ENCODE data around the gene ZNF496.
"Not testable (repeated sequence)": the region's sequence is repeated elsewhere in the genome, so short reads cannot be mapped to it uniquely, and the experiment has no call there.

ZNF496 gene

DNA sequence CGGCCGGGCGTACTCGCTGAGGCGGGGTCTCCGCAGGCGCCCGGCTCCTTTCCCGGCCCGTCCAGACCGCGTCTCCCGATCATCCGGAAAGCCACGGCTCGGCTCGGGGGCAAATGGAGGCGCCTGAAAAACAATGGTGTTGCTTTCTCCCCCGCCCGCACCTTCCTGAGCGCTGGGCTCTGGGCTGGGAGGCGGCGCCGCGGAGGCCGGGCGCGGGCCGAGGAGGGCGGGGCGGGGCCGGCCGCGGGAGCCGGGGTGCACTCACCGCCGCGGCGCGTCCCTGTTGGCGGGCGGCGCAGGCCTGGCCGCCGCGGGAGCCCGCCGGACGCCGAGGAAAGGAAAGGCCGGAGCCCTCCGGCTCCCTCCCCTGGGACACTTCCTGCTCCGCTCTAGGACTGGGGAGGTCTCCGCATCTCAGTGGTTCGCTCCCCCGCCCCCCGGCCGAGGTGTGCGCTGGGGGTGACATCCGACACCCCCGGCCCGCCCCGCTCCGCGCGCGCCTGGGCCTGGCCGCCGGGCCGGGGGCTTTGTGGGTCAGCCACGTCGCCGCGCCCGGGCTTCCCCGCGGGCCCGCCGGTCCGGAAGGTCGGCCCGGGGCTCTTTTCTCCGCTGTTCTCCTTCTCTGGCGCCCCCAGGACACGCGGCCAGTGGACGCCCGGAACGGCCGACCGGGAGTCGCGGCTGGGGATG is at the start of gene ZNF496:
Gene ZNF496 (minus strand): TSS at position 343 of the 690 bp plus-strand sequence. CDS start 2,289 bp downstream, outside the sequence.
- H3K9me3 Mint-ChIP-seq: no peaks in the 10 kb centered on the region
- H3K36me3 Mint-ChIP-seq: no peaks in the 10 kb centered on the region
- DNase-seq (ENCODE audit: low spot score in 2 of 2) (peak; percentile 28 to 59), ATAC-seq (ENCODE audit: low read depth) (peak; percentile 65)
- H3K27me3 Mint-ChIP-seq: no peaks in the 10 kb centered on the region
- H3K4me3 Mint-ChIP-seq: peak within 1 kb of the TSS; percentile 95
- no peak within 1 kb of the TSS for H3K27ac Mint-ChIP-seq
- H3K4me1 Mint-ChIP-seq: peaks cover 10% of the 10 kb centered on the region

DNA sequence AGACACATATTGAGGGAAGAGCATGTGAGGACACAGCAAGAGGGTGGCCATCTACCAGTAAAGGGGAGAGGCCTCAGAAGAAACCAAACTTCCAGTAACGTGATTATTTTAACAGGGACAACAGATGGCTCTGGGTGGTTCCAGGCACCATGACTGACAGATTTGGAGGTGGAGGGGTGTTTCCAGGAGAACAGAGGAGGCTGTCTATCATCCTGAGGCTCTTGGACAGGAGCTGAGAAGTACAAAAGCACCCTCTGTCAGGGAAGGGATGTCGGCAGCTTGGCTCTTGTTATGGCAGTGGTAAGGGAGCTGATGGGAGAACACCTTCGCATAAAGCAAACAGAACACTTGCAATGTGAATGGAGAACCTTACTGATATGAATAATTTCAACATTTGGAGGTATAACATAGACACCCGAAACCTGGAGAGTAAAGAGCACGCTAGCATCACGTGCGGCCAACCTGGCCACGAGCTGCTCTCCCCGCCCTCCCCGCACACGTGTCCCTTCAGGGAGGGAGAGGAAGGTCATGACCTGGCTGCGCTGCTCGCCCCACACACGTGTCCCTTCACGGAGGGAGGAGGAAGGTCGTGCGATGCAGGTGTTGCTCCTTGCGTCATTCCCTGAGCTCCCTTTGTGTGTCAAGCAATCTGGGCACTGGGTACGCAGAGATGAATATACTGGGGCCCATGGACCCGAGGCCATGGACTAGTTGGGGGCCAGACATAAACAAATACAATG is 46.8 kb upstream of the ZNF496 start:
- no peak for ATAC-seq (ENCODE audit: low read depth)
- Mint-ChIP-seq H3K9me3 (peaks cover 3% of the 10 kb centered on the region), H3K36me3 (no peaks in the 10 kb centered on the region), H3K4me1 (peaks cover 4% of the 10 kb centered on the region), H3K4me3 (no peak overlapping the region), H3K27me3 (peaks cover 13% of the 10 kb centered on the region), H3K27ac (no peak overlapping the region)
- no peak for DNase-seq (ENCODE audit: low spot score in 2 of 2)

DNA sequence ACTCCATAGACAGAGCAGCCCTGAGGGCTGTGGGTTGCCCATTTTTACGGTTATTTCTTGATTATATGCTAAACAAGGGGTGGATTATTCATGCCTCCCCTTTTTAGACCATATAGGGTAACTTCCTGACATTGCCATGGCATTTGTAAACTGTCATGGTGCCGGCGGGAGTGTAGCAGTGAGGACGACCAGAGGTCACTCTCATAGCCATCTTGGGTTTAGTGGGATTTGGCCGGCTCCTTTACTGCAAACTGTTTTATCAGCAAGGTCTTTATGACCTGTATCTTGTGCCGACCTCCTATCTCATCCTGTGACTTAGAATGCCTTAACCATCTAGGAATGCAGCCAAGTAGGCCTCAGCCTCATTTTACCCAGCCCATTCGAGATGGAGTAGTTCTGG is 46.0 kb upstream of the ZNF496 start:
- DNase-seq (ENCODE audit: low spot score in 2 of 2); H3K4me1 Mint-ChIP-seq; ATAC-seq (ENCODE audit: low read depth); H3K27ac Mint-ChIP-seq; H3K4me3 Mint-ChIP-seq; H3K36me3 Mint-ChIP-seq; H3K9me3 Mint-ChIP-seq: not testable (repeated sequence)
- peaks cover 15% of the 10 kb centered on the region for H3K27me3 Mint-ChIP-seq

DNA sequence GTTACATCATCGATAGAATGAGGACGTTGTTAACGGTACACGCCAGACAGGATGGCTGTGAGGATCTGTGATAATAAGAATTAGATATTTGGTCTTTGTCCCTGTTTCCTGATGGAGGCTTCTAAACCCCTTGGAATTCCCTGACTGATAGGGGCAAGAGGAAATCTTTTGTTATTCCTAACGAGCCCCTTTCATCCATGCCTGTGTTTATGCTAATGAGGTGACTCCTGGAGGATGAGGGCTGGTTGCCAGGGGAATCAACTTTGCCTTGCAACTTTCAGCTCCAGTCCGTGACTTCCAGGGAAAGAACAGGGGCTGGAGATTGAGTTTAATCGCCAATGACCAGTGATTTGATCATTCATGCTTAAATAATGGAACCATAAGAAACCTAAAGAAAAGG is 45.0 kb upstream of the ZNF496 start:
- H3K36me3 Mint-ChIP-seq: no peaks in the 10 kb centered on the region
- H3K27ac Mint-ChIP-seq: no peak overlapping the region
- ATAC-seq (ENCODE audit: low read depth) (no peak), DNase-seq (ENCODE audit: low spot score in 2 of 2) (no peak)
- H3K9me3 Mint-ChIP-seq: peaks cover 3% of the 10 kb centered on the region
- no peak overlapping the region for H3K4me3 Mint-ChIP-seq
- H3K4me1 Mint-ChIP-seq: peaks cover 6% of the 10 kb centered on the region
- peaks cover 16% of the 10 kb centered on the region for H3K27me3 Mint-ChIP-seq

DNA sequence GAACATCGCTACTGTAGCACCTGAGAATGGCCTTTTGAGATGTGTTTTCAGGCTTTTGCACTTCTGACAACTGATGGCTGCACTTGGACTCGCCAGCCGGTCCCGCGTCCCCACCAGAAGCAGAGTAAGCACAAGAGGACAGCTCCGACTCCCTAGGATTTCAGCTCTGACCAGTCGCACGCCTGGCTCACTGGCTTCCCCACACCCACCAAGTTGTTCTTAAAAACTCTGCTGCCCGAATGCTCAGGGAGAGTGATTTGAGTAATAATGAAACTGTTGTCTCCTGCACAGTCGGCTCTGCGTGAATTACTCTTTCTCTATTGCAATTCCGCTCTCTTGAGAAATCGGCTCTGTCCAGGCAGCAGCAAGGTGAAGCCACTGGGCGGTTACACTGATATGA is 44.1 kb upstream of the ZNF496 start:
- Mint-ChIP-seq H3K27ac (no peak overlapping the region), H3K4me1 (peaks cover 6% of the 10 kb centered on the region), H3K27me3 (peaks cover 19% of the 10 kb centered on the region), H3K9me3 (peaks cover 3% of the 10 kb centered on the region), H3K4me3 (no peak overlapping the region), H3K36me3 (no peaks in the 10 kb centered on the region)
- no peak for ATAC-seq (ENCODE audit: low read depth)
- no peak for DNase-seq (ENCODE audit: low spot score in 2 of 2)

DNA sequence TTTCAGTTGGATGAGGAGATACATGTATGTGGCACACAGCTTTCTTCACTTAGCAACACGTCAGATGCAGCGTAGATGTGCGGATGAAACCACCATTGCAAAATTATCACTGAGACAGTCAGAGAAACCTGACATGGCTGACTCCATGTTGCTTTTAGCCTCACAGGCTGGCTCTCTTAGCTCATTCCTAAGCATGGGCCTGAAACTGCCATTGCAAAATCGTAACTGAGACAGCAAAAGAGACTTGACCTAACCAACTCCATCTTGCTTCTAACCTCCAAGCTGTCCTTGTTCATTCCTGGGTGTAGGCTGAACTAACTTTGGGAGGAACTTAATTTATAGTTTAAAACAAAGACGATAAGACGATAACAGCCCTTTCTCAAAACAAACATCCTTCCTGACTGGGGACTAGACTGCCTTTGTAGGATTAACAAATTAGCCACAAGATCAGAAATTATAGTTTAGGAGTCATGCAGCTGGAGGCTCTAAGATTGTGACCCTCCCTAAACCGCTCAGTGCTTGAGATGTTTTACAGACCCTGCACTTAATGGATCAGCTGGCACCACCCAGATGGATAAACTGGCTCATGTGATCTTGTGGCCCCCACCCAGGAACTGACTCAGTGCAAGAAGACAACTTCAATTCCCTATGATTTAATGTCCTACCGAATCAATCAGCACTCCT is 43.1 kb upstream of the ZNF496 start:
- not testable (repeated sequence) for DNase-seq (ENCODE audit: low spot score in 2 of 2); H3K9me3 Mint-ChIP-seq; ATAC-seq (ENCODE audit: low read depth); H3K4me1 Mint-ChIP-seq; H3K4me3 Mint-ChIP-seq; H3K36me3 Mint-ChIP-seq; H3K27ac Mint-ChIP-seq
- H3K27me3 Mint-ChIP-seq: peaks cover 14% of the 10 kb centered on the region

DNA sequence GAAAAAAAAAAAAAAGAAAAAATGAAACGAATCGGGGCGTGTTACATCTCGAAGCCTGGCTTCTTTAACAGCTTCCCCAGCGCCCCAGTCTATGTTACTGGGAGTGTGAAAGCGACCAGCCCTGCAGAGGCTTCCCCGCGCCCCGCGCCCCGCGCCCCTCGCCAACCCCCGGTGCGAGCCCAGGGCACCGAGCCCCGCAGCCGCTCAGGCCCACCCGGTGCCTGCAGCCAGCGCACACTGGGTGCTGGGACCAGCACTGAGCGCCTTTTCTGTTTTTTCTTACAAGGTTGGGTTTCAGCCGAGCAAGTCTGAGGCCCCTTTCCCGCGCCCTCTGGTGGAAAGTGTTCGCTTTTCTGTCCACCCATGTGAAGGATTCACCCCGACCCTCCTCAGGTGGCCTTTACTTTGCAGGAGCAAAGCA is 42.1 kb upstream of the ZNF496 start:
- no peak overlapping the region for H3K27ac Mint-ChIP-seq
- H3K4me1 Mint-ChIP-seq: peaks cover 6% of the 10 kb centered on the region
- H3K27me3 Mint-ChIP-seq: peaks cover 13% of the 10 kb centered on the region
- ATAC-seq (ENCODE audit: low read depth): peak; percentile 90
- H3K9me3 Mint-ChIP-seq: no peaks in the 10 kb centered on the region
- H3K36me3 Mint-ChIP-seq: no peaks in the 10 kb centered on the region
- peak overlapping the region; percentile 68 for H3K4me3 Mint-ChIP-seq
- peak; percentile 56 to 66 for DNase-seq (ENCODE audit: low spot score in 2 of 2)

DNA sequence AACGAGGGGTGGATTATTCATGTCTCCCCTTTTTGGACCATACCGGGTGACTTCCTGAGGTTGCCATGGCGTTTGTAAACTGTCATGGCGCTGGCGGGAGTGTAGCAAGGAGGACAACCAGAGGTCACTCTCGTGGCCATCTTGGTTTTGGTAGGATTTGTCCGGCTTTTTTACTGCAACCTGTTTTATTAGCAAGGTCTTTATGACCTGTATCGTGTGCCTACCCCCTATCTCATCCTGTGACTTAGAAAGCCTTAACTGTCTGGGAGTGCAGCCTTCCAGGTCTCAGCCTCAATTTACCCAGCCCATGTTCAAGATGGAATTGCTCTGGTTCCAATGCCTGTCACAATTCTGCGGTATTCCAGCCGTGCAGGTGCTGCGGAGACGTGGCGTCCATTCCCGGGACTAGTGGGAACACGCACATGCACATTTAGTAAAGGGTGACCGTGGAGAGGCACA is 40.2 kb upstream of the ZNF496 start:
- no peak for ATAC-seq (ENCODE audit: low read depth)
- Mint-ChIP-seq H3K4me3 (no peak overlapping the region), H3K9me3 (no peaks in the 10 kb centered on the region), H3K4me1 (peaks cover 6% of the 10 kb centered on the region), H3K36me3 (no peaks in the 10 kb centered on the region), H3K27me3 (peaks cover 11% of the 10 kb centered on the region), H3K27ac (no peak overlapping the region)
- DNase-seq (ENCODE audit: low spot score in 2 of 2): no peak

DNA sequence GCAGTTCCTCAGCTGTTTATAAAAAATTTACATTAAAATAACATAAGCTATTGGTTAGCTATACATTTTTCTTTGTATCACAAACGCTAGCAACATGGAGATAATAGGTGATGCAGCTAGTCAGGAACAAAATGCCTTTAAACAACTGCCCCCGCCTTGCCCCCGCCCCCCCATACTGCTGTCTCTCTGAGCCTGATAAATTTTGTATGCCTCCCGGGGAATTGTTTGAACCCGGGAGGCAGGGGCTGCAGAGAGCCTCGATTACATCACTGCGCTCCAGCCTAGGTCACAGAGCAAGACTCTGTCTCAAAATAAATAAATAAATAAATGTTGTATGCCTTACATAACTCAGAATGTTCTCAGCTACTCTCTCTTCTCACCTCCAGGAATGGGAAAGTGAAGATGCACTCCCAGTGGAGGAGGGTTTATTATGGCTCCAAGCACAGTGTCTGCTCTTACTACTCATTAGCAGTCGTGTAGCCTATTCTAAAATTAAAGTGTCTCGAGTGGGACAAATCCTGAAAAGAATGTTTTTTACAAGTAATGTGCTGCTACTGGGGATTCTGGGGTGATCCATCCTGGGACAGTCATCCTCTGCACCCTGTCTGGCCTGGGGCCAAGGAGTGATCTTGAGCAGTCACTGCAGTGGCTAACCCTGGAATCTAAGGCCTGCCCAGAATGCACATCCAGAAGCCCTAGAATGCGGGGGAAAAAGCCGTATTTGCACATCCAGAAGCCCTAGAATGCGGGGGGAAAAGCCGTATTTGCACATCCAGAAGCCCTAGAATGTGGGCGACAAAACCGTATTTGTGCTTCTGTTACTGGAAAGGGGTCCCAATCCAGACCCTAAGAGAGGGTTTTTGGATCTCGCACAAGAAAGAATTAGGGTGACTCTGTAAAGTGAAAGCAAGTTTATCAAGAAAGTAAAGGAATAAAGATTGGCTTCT is 39.4 kb upstream of the ZNF496 start:
- peaks cover 11% of the 10 kb centered on the region for H3K27me3 Mint-ChIP-seq
- DNase-seq (ENCODE audit: low spot score in 2 of 2) (no peak), ATAC-seq (ENCODE audit: low read depth) (no peak)
- no peak overlapping the region for H3K27ac Mint-ChIP-seq
- H3K36me3 Mint-ChIP-seq: peaks cover under 1% of the 10 kb centered on the region
- H3K4me1 Mint-ChIP-seq: peaks cover 6% of the 10 kb centered on the region
- no peaks in the 10 kb centered on the region for H3K9me3 Mint-ChIP-seq
- no peak overlapping the region for H3K4me3 Mint-ChIP-seq

DNA sequence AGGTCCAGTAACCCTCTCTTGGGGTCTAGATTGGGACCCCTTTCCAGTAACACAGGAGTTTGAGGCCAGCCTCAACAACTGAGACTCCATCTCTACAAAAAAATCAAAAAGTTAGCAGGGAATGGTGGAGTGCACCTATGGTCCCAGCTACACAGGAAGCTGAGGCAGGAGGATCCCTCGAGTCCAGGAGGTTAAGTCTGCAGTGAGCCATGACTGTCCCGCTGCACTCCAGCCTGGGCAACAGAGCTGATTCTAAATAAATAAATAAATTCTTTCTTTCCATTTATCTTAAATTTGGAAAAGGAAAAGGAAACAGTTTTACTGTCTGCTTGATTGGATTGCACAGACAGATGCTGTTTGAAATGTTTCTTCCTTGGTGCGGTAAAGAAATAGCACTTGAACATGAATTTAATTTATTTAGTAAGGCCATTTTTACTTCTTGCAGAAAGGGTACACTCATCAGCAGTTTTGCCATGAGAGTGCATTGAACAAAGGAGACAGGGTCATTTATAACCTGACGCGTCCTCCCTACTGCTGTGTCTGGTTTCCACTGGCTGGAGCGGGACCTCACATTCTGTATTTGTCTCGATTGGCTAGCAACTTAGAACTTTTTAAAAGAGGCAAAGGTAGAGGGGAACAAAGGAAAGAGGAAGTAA is 37.0 kb upstream of the ZNF496 start:
- Mint-ChIP-seq H3K27me3 (peaks cover 11% of the 10 kb centered on the region), H3K9me3 (peaks cover 3% of the 10 kb centered on the region), H3K4me1 (peaks cover 3% of the 10 kb centered on the region), H3K4me3 (no peak overlapping the region), H3K36me3 (peaks cover 3% of the 10 kb centered on the region), H3K27ac (no peak overlapping the region)
- DNase-seq (ENCODE audit: low spot score in 2 of 2) (no peak), ATAC-seq (ENCODE audit: low read depth) (no peak)

DNA sequence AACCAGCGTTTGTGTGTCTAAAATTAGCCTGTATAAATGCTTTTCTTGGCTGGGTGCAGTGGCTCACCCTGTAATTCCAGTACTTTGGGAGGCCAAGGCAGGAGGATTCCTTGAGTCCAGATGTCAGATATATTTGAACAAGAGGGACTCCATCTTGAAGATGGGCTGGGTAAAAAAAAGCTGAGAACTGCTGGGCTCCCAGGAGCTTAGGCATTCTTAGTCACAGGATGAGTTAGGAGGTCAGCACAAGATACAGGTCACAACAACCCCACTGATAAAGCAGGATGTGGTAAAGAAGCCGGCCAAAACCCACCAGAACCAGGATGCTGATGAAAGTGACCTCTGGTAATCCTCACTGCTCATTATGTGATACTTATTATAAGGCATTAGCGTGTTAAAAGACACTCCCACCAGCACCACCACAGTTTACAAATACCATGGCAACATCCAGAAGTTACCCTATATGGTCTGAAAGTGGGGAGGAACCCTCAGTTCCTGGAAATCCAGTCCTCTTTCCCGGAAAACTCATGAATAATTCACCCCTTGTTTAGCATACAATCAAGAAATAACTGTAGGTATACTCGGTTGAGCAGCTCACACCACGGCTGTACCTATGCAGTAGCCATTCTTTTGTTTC is 36.2 kb upstream of the ZNF496 start:
- H3K4me1 Mint-ChIP-seq: peaks cover 3% of the 10 kb centered on the region
- H3K27me3 Mint-ChIP-seq: peaks cover 13% of the 10 kb centered on the region
- DNase-seq (ENCODE audit: low spot score in 2 of 2) (no peak), ATAC-seq (ENCODE audit: low read depth) (no peak)
- H3K27ac Mint-ChIP-seq: no peak overlapping the region
- no peak overlapping the region for H3K4me3 Mint-ChIP-seq
- peaks cover 3% of the 10 kb centered on the region for H3K9me3 Mint-ChIP-seq
- peaks cover 3% of the 10 kb centered on the region for H3K36me3 Mint-ChIP-seq

DNA sequence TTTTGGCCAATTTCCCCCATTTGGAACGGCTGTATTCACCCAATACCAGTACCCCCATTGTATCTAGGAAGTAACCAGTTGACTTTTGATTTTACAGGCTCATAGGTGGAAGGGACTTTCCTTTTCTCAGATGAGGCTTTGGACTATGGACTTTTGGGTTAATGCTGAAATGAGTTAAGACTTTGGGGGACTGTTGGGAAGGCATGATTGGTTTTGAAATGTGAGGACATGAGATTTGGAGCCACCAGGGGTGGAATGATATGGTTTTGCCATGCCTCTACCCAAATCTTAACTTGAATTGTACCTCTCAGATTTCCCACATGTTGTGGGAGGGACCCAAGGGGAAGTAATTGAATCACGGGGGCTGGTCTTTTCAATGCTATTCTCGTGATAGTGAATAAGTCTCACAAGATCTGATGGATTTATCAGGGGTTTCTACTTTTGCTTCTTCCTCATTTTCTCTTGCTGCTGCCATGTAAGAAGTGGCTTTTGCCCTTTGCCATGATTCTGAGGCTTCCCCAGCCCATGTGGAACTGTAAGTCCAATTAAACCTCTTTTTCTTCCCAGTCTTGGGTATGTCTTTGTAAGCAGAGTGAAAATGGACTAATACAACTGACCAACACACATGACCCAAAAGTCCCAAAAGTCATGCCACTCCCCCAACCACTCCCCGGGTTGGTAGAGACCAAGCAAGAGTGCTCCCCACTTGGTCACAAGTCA is 35.4 kb upstream of the ZNF496 start:
- no peak for ATAC-seq (ENCODE audit: low read depth)

More for the DNA sequence above, 35.4 kb upstream of the ZNF496 start:
- Mint-ChIP-seq H3K4me1 (no peaks in the 10 kb centered on the region), H3K4me3 (no peak overlapping the region), H3K27me3 (peaks cover 11% of the 10 kb centered on the region), H3K9me3 (peaks cover 3% of the 10 kb centered on the region), H3K27ac (no peak overlapping the region), H3K36me3 (peaks cover 3% of the 10 kb centered on the region)
- DNase-seq (ENCODE audit: low spot score in 2 of 2): no peak
